ENCODE data around the gene TBC1D5. TPM values are rescaled to one million over a fixed set of nuclear protein-coding genes. Genes with fewer than 3 reads are reported as not detected.
"Not testable (repeated sequence)": the region's sequence is repeated elsewhere in the genome, so short reads cannot be mapped to it uniquely, and the experiment has no call there.

Gene TBC1D5
- total RNA-seq, 3 donors from 2014 or later (not counting 1 experiment from before 2014, with no cell fraction given), result 63.8 to 81.9 (median 74.9) TPM

DNA sequence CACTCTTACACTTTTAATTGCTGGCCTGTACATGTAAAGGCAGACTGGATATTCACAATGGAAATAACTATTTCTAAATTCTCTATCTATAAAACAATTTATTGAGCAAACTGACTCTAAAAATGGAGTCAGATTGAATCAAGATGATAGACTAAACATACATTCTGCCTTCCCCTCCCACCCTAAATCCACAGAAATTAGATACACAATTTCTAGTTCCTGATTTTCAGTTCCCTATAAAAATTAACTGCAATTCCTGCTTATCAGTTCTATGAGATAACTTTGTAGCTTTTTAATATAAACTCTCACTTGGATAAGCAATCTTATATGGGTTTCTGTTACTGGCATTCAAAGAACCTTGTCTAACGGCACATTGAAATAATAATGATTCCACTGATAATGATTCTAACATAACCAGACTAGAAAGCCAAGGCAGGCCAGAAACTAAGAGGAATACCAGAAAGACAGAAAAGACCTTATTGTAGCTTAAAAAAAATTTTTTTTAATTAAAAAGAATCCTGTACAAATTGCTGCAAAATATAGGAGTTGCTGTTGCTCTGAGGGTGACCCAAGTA lies 33.1 kb downstream of the TBC1D5 start:
- Mint-ChIP-seq H3K4me3 (no peak overlapping the region), H3K27me3 (ENCODE audit: low read depth in 2 of 2) (no peaks in the 10 kb centered on the region), H3K36me3 (peaks cover 10% of the 10 kb centered on the region), H3K4me1 (peaks cover 18 to 29% of the 10 kb centered on the region in 2 donors), H3K9me3 (peaks cover 3 to 4% of the 10 kb centered on the region in 2 donors), H3K27ac (no peak overlapping the region)
- TF ChIP-seq, protein P1, sequence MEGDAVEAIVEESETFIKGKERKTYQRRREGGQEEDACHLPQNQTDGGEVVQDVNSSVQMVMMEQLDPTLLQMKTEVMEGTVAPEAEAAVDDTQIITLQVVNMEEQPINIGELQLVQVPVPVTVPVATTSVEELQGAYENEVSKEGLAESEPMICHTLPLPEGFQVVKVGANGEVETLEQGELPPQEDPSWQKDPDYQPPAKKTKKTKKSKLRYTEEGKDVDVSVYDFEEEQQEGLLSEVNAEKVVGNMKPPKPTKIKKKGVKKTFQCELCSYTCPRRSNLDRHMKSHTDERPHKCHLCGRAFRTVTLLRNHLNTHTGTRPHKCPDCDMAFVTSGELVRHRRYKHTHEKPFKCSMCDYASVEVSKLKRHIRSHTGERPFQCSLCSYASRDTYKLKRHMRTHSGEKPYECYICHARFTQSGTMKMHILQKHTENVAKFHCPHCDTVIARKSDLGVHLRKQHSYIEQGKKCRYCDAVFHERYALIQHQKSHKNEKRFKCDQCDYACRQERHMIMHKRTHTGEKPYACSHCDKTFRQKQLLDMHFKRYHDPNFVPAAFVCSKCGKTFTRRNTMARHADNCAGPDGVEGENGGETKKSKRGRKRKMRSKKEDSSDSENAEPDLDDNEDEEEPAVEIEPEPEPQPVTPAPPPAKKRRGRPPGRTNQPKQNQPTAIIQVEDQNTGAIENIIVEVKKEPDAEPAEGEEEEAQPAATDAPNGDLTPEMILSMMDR (IDR thresholded peaks at IDR 0.05), result no peak
- Histone ChIP-seq H3K27me3 (ENCODE audit: control insufficient read depth, insufficient read depth, low read length) (no peaks in the 10 kb centered on the region), H3K4me3 (ENCODE audit: low read length) (no peak overlapping the region), H3K9me3 (ENCODE audit: control insufficient read depth, insufficient read depth, low read length) (peaks cover 5% of the 10 kb centered on the region), H3K36me3 (ENCODE audit: control insufficient read depth, insufficient read depth, low read length) (peaks cover 6% of the 10 kb centered on the region), H3K4me1 (ENCODE audit: control insufficient read depth, insufficient read depth, low read length) (no peaks in the 10 kb centered on the region), H3K27ac (ENCODE audit: low read length) (no peak overlapping the region)
- 100% methylated on average over 1 of the region's 1 CpG for WGBS (ENCODE audit: insufficient coverage)
- intact Hi-C loops (cut with micrococcal nuclease), result no loop called here
- ATAC-seq (no peak), DNase-seq (no peak)

DNA sequence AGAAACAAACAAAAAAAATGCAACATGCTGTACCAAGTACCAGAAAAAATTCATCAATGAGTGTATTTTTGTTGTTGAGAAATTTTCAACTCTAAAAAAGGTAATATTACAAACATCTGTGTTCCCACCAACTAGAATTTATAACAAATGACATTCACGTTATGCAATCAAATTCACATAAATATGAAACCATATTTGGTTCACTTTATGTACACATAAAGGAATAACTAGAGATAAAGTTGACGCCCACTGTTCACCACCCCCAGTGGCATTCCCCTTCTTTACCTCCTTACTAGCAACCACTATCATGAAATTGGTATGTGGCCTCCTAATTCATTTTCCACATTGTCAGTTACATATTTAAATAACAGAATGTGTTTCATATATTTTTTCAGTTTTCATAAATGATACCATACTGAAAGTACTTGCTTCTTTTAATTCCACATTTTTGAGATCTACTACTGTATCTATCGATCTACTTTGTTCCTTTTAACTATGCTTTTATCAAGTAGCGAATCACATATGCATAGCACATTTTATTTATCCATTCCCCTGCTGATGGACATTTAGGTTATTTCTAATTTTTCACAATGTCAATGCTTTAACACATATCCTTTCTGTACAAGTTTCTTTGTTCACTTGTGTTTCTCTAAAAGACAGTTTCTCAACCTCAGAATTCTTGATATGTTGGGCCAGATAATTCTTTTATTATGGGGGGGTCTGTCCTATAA lies 34.5 kb downstream of the TBC1D5 start:
- WGBS (ENCODE audit: insufficient coverage), result 93% methylated on average over 3 of the region's 4 CpGs
- Histone ChIP-seq H3K4me3 (ENCODE audit: low read length) (no peak overlapping the region), H3K9me3 (ENCODE audit: control insufficient read depth, insufficient read depth, low read length) (no peaks in the 10 kb centered on the region), H3K27ac (ENCODE audit: low read length) (no peak overlapping the region), H3K36me3 (ENCODE audit: control insufficient read depth, insufficient read depth, low read length) (no peaks in the 10 kb centered on the region), H3K4me1 (ENCODE audit: control insufficient read depth, insufficient read depth, low read length) (no peaks in the 10 kb centered on the region), H3K27me3 (ENCODE audit: control insufficient read depth, insufficient read depth, low read length) (no peaks in the 10 kb centered on the region)
- no peaks in the 10 kb centered on the region for H3K36me3 Mint-ChIP-seq
- DNase-seq (no peak), ATAC-seq (no peak)
- intact Hi-C loops (cut with micrococcal nuclease), result no loop called here
- H3K27me3 Mint-ChIP-seq (ENCODE audit: low read depth in 2 of 2), result no peaks in the 10 kb centered on the region
- no peak overlapping the region for H3K4me3 Mint-ChIP-seq
- H3K4me1 Mint-ChIP-seq, result peaks cover 18 to 28% of the 10 kb centered on the region in 2 donors
- no peaks in the 10 kb centered on the region for H3K9me3 Mint-ChIP-seq
- TF ChIP-seq, protein P1 (IDR thresholded peaks at IDR 0.05), result no peak
- H3K27ac Mint-ChIP-seq, result no peak overlapping the region

- H3K36me3 Mint-ChIP-seq; H3K27ac Mint-ChIP-seq; H3K4me3 Mint-ChIP-seq; H3K36me3 ChIP-seq (ENCODE audit: control insufficient read depth, insufficient read depth, low read length); intact Hi-C loops (cut with micrococcal nuclease); DNase-seq; H3K9me3 ChIP-seq (ENCODE audit: control insufficient read depth, insufficient read depth, low read length); H3K27me3 ChIP-seq (ENCODE audit: control insufficient read depth, insufficient read depth, low read length); H3K27me3 Mint-ChIP-seq (ENCODE audit: low read depth in 2 of 2); H3K4me1 ChIP-seq (ENCODE audit: control insufficient read depth, insufficient read depth, low read length); H3K9me3 Mint-ChIP-seq; ATAC-seq; H3K27ac ChIP-seq (ENCODE audit: low read length); H3K4me3 ChIP-seq (ENCODE audit: low read length): not testable (repeated sequence)
- H3K4me1 Mint-ChIP-seq, result peaks cover 11 to 14% of the 10 kb centered on the region in 2 donors
- 100% methylated on average over 8 of the region's 15 CpGs for WGBS (ENCODE audit: insufficient coverage)
These were observed 36.4 kb downstream of the TBC1D5 start for GRCh38 chr3:17705991-17706390.

GRCh38 chr3:17699815-17700214 lies 42.6 kb downstream of the TBC1D5 start:
- H3K9me3 Mint-ChIP-seq; ATAC-seq; H3K27me3 Mint-ChIP-seq (ENCODE audit: low read depth in 2 of 2); H3K27ac Mint-ChIP-seq; H3K4me3 ChIP-seq (ENCODE audit: low read length); H3K27me3 ChIP-seq (ENCODE audit: control insufficient read depth, insufficient read depth, low read length); H3K9me3 ChIP-seq (ENCODE audit: control insufficient read depth, insufficient read depth, low read length); H3K36me3 ChIP-seq (ENCODE audit: control insufficient read depth, insufficient read depth, low read length); H3K4me1 ChIP-seq (ENCODE audit: control insufficient read depth, insufficient read depth, low read length); H3K4me3 Mint-ChIP-seq; DNase-seq; H3K36me3 Mint-ChIP-seq; intact Hi-C loops (cut with micrococcal nuclease); H3K27ac ChIP-seq (ENCODE audit: low read length): not testable (repeated sequence)
- peaks cover 36 to 40% of the 10 kb centered on the region in 2 donors for H3K4me1 Mint-ChIP-seq
- WGBS (ENCODE audit: insufficient coverage), result 100% methylated on average over 2 of the region's 2 CpGs

DNA sequence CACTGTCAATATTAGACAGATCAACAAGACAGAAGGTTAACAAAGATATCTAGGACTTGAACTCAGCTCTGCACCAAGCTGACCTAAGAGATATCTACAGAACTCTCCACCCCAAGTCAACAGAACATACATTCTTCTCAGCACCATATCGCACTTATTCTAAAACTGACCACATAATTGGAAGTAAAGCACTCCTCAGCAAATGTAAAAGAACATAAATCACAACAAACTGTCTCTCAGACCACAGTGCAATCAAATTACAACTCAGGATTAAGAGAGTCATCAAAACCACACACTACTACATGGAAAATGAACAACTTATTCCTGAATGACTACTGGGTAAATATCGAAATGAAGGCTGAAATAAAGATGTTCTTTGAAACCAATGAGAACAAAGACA lies 46.8 kb downstream of the TBC1D5 start:
- ATAC-seq; H3K9me3 ChIP-seq (ENCODE audit: control insufficient read depth, insufficient read depth, low read length); H3K27ac ChIP-seq (ENCODE audit: low read length); DNase-seq; H3K36me3 ChIP-seq (ENCODE audit: control insufficient read depth, insufficient read depth, low read length); H3K4me3 ChIP-seq (ENCODE audit: low read length); intact Hi-C loops (cut with micrococcal nuclease); H3K27me3 Mint-ChIP-seq (ENCODE audit: low read depth in 2 of 2); H3K4me1 ChIP-seq (ENCODE audit: control insufficient read depth, insufficient read depth, low read length); H3K36me3 Mint-ChIP-seq; H3K27me3 ChIP-seq (ENCODE audit: control insufficient read depth, insufficient read depth, low read length); H3K9me3 Mint-ChIP-seq; H3K27ac Mint-ChIP-seq; H3K4me3 Mint-ChIP-seq: not testable (repeated sequence)
- peaks cover 41 to 51% of the 10 kb centered on the region in 2 donors for H3K4me1 Mint-ChIP-seq
- WGBS (ENCODE audit: insufficient coverage), result 100% methylated on average over 1 of the region's 2 CpGs

- H3K27me3 ChIP-seq (ENCODE audit: control insufficient read depth, insufficient read depth, low read length); intact Hi-C loops (cut with micrococcal nuclease); H3K4me3 Mint-ChIP-seq: not testable (repeated sequence)
These were observed 48.8 kb downstream of the TBC1D5 start for GRCh38 chr3:17693670-17693999.

More at GRCh38 chr3:17693670-17693999, 48.8 kb downstream of the TBC1D5 start:
- peaks cover 42 to 47% of the 10 kb centered on the region in 2 donors for H3K4me1 Mint-ChIP-seq
- 95% methylated on average over 8 of the region's 8 CpGs for WGBS (ENCODE audit: insufficient coverage)
- H3K9me3 Mint-ChIP-seq; H3K36me3 ChIP-seq (ENCODE audit: control insufficient read depth, insufficient read depth, low read length); H3K9me3 ChIP-seq (ENCODE audit: control insufficient read depth, insufficient read depth, low read length); H3K27me3 Mint-ChIP-seq (ENCODE audit: low read depth in 2 of 2); ATAC-seq; DNase-seq; H3K27ac ChIP-seq (ENCODE audit: low read length); H3K27ac Mint-ChIP-seq; H3K4me3 ChIP-seq (ENCODE audit: low read length); H3K4me1 ChIP-seq (ENCODE audit: control insufficient read depth, insufficient read depth, low read length); H3K36me3 Mint-ChIP-seq: not testable (repeated sequence)

All from natural killer cell (primary cell).